Esophagus muscularis mucosa (tissue), 3 donors: ENCODE results near the gene SCAF8.

ENCODE experiments used
- CTCF ChIP-seq, 3 experiments: fragments of 200-600 bp in 2 of 3; fragments of 450-650 bp in 1 of 3; sonication (generic) in 2 of 3; IDR thresholded peaks; one replicate each; pipeline ENCODE4 v1.5.1; 2017 to 2019; ENCODE audit warnings: antibody characterized with exemption in 3 of 3, mild to moderate bottlenecking in 2 of 3, moderate library complexity in 1 of 3
- POLR2AphosphoS5 ChIP-seq, 2 donors: sonication (generic); formaldehyde crosslinking; IDR thresholded peaks; one replicate each; pipeline ENCODE4 v1.6.1; 2017; ENCODE audit warnings: antibody characterized with exemption in 2 of 2

- TF ChIP-seq CTCF (IDR thresholded peaks at IDR 0.05) = no peak
- TF ChIP-seq POLR2AphosphoS5 (IDR thresholded peaks at IDR 0.05) = no peak
Measured at GRCh38 chr6:154752022-154752421, 18.8 kb downstream of the SCAF8 start.
